IMR-90 (cell line): ENCODE results near the gene ENOX1. TPM values are rescaled to one million over a fixed set of nuclear protein-coding genes. Genes with fewer than 3 reads are reported as not detected.

Experiments used
- ATAC-seq: fragments of 200-7000 bp; cut with Tn5 transposase; 2 replicates; pipeline ENCODE4 v1.9.1; 2020; ENCODE audit warnings: low read depth, mild to moderate bottlenecking, moderate library complexity
- BruUV-seq: library from RNA; stranded (reverse); fragments of 400-500 nt; replicated peaks from 2 replicates; lab custom pipeline; 2021; lab: Mats Ljungman, UMichigan
- CTCF ChIA-PET: fragments of 300-600 bp; formaldehyde crosslinking; extraction: SDS; loops from one replicate; lab custom pipeline; 2021; ENCODE audit warnings: antibody characterized with exemption; lab: Yijun Ruan, JAX
- POLR2A ChIA-PET: fragments of 300-600 bp; sonication (Branson Sonifier 250); formaldehyde crosslinking; loops from one replicate; lab custom pipeline; 2022; ENCODE audit warnings: antibody characterized with exemption; ENCODE audit not compliant: unreplicated experiment; lab: Charles Lee
- DNase-seq: peaks from one replicate; pipeline ENCODE4 v3.0.0; 2013
- H2AFZ ChIP-seq: replicated peaks from 2 replicates; pipeline ENCODE3; 2013; ENCODE audit warnings: low read length, mild to moderate bottlenecking; ENCODE audit not compliant: poor library complexity
- H2AK5ac ChIP-seq: 2 replicates; pipeline ENCODE4 v1.6.1; 2013; ENCODE audit warnings: low read depth, low read length, inconsistent platforms
- H2AK9ac ChIP-seq: replicated peaks from 2 replicates; pipeline ENCODE3; 2013; ENCODE audit warnings: mild to moderate bottlenecking, low read depth, low read length, moderate library complexity; ENCODE audit not compliant: poor library complexity
- H2BK120ac ChIP-seq: 2 replicates; pipeline ENCODE4 v1.6.1; 2013; ENCODE audit warnings: low read depth, low read length, inconsistent platforms
- H2BK15ac ChIP-seq: 3 replicates; pipeline ENCODE4 v1.6.1; 2013; ENCODE audit warnings: low read depth, low read length, inconsistent platforms
- H2BK20ac ChIP-seq: 2 replicates; pipeline ENCODE4 v1.6.1; 2013; ENCODE audit warnings: low read depth, mild to moderate bottlenecking, inconsistent platforms, low read length, moderate library complexity
- H2BK5ac ChIP-seq: 2 replicates; pipeline ENCODE4 v1.6.1; 2013; ENCODE audit warnings: mild to moderate bottlenecking, low read depth, low read length, inconsistent platforms; ENCODE audit not compliant: poor library complexity, severe bottlenecking
- H3K14ac ChIP-seq: replicated peaks from 2 replicates; pipeline ENCODE4 v1.6.1; 2013; ENCODE audit warnings: low read depth, low read length, inconsistent platforms
- H3K18ac ChIP-seq: 2 replicates; pipeline ENCODE4 v1.6.1; 2013; ENCODE audit warnings: low read depth, low read length, control low read depth
- H3K23ac ChIP-seq: 2 replicates; pipeline ENCODE4 v1.6.1; 2013; ENCODE audit warnings: low read depth, low read length, inconsistent platforms
- H3K27ac ChIP-seq: 2 replicates; pipeline ENCODE4 v1.5.1; 2013; ENCODE audit warnings: mild to moderate bottlenecking, control low read depth, low read length; ENCODE audit not compliant: insufficient read depth
- H3K27me3 ChIP-seq: 2 replicates; pipeline ENCODE4 v1.6.1; 2013; ENCODE audit warnings: low read length; ENCODE audit not compliant: control insufficient read depth, insufficient read depth
- H3K36me3 ChIP-seq: 2 replicates; pipeline ENCODE4 v1.6.1; 2013; ENCODE audit warnings: low read length, mixed read lengths; ENCODE audit not compliant: control insufficient read depth, insufficient read depth
- H3K4ac ChIP-seq: 2 replicates; pipeline ENCODE4 v1.6.1; 2013; ENCODE audit warnings: low read depth, low read length, inconsistent platforms
- H3K4me1 ChIP-seq: 2 replicates; pipeline ENCODE4 v1.6.1; 2013; ENCODE audit warnings: low read length, mixed read lengths; ENCODE audit not compliant: control insufficient read depth, insufficient read depth
- H3K4me2 ChIP-seq: 2 replicates; pipeline ENCODE4 v1.6.1; 2013; ENCODE audit warnings: low read depth, mild to moderate bottlenecking, control low read depth, low read length, moderate library complexity
- H3K4me3 ChIP-seq: 2 replicates; pipeline ENCODE4 v1.5.1; 2013; ENCODE audit warnings: low read depth, mild to moderate bottlenecking, control low read depth, low read length, moderate library complexity; ENCODE audit not compliant: insufficient read depth
- H3K56ac ChIP-seq: 2 replicates; pipeline ENCODE4 v1.6.1; 2013; ENCODE audit warnings: low read length, inconsistent platforms; ENCODE audit not compliant: insufficient read depth; ENCODE audit errors: extremely low read depth
- H3K79me1 ChIP-seq, 2 experiments: 2 replicates each; pipeline ENCODE4 v1.6.1; 2013; ENCODE audit warnings: low read length in 2 of 2, inconsistent platforms in 1 of 2, low read depth in 1 of 2
- H3K9ac ChIP-seq: 2 replicates; pipeline ENCODE4 v1.6.1; 2013; ENCODE audit warnings: low read depth, low read length, control low read depth
- H3K9me1 ChIP-seq: 2 replicates; pipeline ENCODE4 v1.6.1; 2013; ENCODE audit warnings: low read length, inconsistent platforms; ENCODE audit not compliant: insufficient read depth
- H3K9me3 ChIP-seq: 2 replicates; pipeline ENCODE4 v1.6.1; 2013; ENCODE audit warnings: low read length; ENCODE audit not compliant: control insufficient read depth, insufficient read depth
- H4K20me1 ChIP-seq: 2 replicates; pipeline ENCODE4 v1.6.1; 2013; ENCODE audit warnings: low read length, inconsistent platforms; ENCODE audit not compliant: insufficient read depth
- H4K5ac ChIP-seq: 2 replicates; pipeline ENCODE4 v1.6.1; 2013; ENCODE audit warnings: mild to moderate bottlenecking, low read depth, low read length, control low read depth
- H4K8ac ChIP-seq, 2 experiments: 2 replicates each; pipeline ENCODE4 v1.6.1; 2013; ENCODE audit warnings: low read depth in 2 of 2, low read length in 2 of 2, control low read depth in 1 of 2, inconsistent platforms in 1 of 2
- H4K91ac ChIP-seq: 2 replicates; pipeline ENCODE4 v1.6.1; 2013; ENCODE audit warnings: low read depth, low read length, inconsistent platforms; ENCODE audit not compliant: insufficient read depth
- CEBPB ChIP-seq: IDR thresholded peaks from 2 replicates; pipeline ENCODE4 v1.6.1; 2012; ENCODE audit warnings: low read depth, low read length, improper control_type of control experiment
- CTCF ChIP-seq: conservative IDR thresholded peaks from 2 replicates; pipeline ENCODE4 v1.5.1; 2012; ENCODE audit warnings: mild to moderate bottlenecking, low read depth, low read length, improper control_type of control experiment
- MAFK ChIP-seq: IDR thresholded peaks from 2 replicates; pipeline ENCODE4 v1.6.1; 2012; ENCODE audit warnings: low read depth, low read length, improper control_type of control experiment
- MAZ ChIP-seq: IDR thresholded peaks from 2 replicates; pipeline ENCODE4 v1.6.1; 2012; ENCODE audit warnings: low read depth, mild to moderate bottlenecking, low read length, improper control_type of control experiment, moderate library complexity, borderline replicate concordance
- MXI1 ChIP-seq: IDR thresholded peaks from 2 replicates; pipeline ENCODE4 v1.6.1; 2012; ENCODE audit warnings: low read depth, mild to moderate bottlenecking, low read length, moderate library complexity, borderline replicate concordance
- NFE2L2 ChIP-seq: fragments of 150-350 bp; IDR thresholded peaks from 2 replicates; pipeline ENCODE4 v1.6.1; 2016; ENCODE audit warnings: low read depth, mild to moderate bottlenecking, low read length
- RCOR1 ChIP-seq: IDR thresholded peaks from 2 replicates; pipeline ENCODE4 v1.6.1; 2012; ENCODE audit warnings: mild to moderate bottlenecking, low read length, improper control_type of control experiment; ENCODE audit not compliant: insufficient replicate concordance
- RFX5 ChIP-seq: IDR thresholded peaks from 2 replicates; pipeline ENCODE4 v1.8.0; 2012; ENCODE audit warnings: low read depth, mild to moderate bottlenecking, low read length, moderate library complexity
- SMC3 ChIP-seq: fragments of 150-350 bp; IDR thresholded peaks from 2 replicates; pipeline ENCODE4 v1.6.1; 2016; ENCODE audit warnings: low read depth, mild to moderate bottlenecking, antibody characterized with exemption, low read length, moderate library complexity
- WGBS, 2 experiments: methylation state at CpG; one replicate each; pipeline versions ENCODE4 v1.1.5 to v1.1.7; 2013; ENCODE audit warnings: missing lambda C conversion rate in 2 of 2; ENCODE audit not compliant: insufficient read length in 1 of 2; ENCODE audit errors: extremely low coverage in 2 of 2; 5-methylcytosine and 5-hydroxymethylcytosine counted together
- dilution Hi-C: fragments of 300-500 bp; cut with HindIII; formaldehyde crosslinking; loops from one replicate; pipeline ENCODE4 v1.14.3; 2018; ENCODE audit warnings: low sequenced_read_pairs; ENCODE audit not compliant: unreplicated experiment
- in situ Hi-C: fragments of 300-500 bp; cut with MboI; formaldehyde crosslinking; loops from 3 replicates; pipeline ENCODE4 v1.14.3; 2019; ENCODE audit warnings: low sequenced_read_pairs, inconsistent platforms, mixed read lengths
- intact Hi-C: fragments of 100-400 bp; cut with micrococcal nuclease; formaldehyde crosslinking; loops from 2 replicates; pipeline ENCODE4 v1.10.0; 2022
- polyA plus RNA-seq, 3 experiments: library from polyadenylated mRNA; depleted of rRNA; stranded (reverse); fragments of >200 nt; gene quantifications; 2 replicates each; pipeline ENCODE4 v1.2.3, GENCODE V29; 2012; ENCODE audit warnings: low replicate concordance in 1 of 3
- total RNA-seq: library from RNA; depleted of rRNA; stranded (reverse); fragments of >200 nt; gene quantifications from 2 replicates; pipeline ENCODE4 v1.2.3, GENCODE V29; 2012

The ENOX1 gene
- total and polyA plus RNA-seq, 2 of the 4 experiments (the other 2 are of a cell fraction), result 0.99 to 1.3 TPM

GRCh38 chr13:43544631-43545030 lies 242.1 kb downstream of the ENOX1 start:
- Histone ChIP-seq H3K9me1 (no peaks in the 10 kb centered on the region), H3K56ac (no peak overlapping the region), H2BK20ac (no peak overlapping the region), H3K27ac (no peak overlapping the region), H4K91ac (no peak overlapping the region), H3K4me3 (no peak overlapping the region), H3K4me1 (peaks cover 2% of the 10 kb centered on the region; the same call in 1 of the 2 replicates), H3K14ac (no peak overlapping the region), H3K36me3 (no peaks in the 10 kb centered on the region), H3K23ac (no peak overlapping the region), H3K27me3 (no peaks in the 10 kb centered on the region), H2AFZ (no peak overlapping the region), H2AK9ac (no peak overlapping the region), H4K20me1 (no peaks in the 10 kb centered on the region), H3K18ac (no peak overlapping the region), H3K4me2 (no peak overlapping the region), H2BK5ac (no peak overlapping the region), H2BK15ac (no peak overlapping the region), H3K4ac (no peak overlapping the region), H3K9me3 (no peaks in the 10 kb centered on the region), H3K9ac (no peak overlapping the region), H2BK120ac (no peak overlapping the region), H4K5ac (no peak overlapping the region), H3K79me1 (no peaks in the 10 kb centered on the region), H2AK5ac (no peak overlapping the region), H4K8ac (no peak overlapping the region)
- ChIA-PET POLR2A (no interaction called here), CTCF (interaction anchor here (0.6 kb wide), 1 partner anchor 47 kb away, joined by 3 read pairs; no protein-coding TSS in a partner anchor)
- intact Hi-C loops (no loop called here), dilution Hi-C loops (no loop called here), in situ Hi-C loops (no loop called here)
- 87% methylated on average over 3 of the region's 5 CpGs; no CpG with 5 or more reads in 1 of the 2 experiments for WGBS, 2 experiments
- ATAC-seq, result no peak
- TF ChIP-seq CTCF, result no peak
- TF ChIP-seq RCOR1, result no peak
- no peak for TF ChIP-seq MXI1
- no peak for TF ChIP-seq MAFK
- TF ChIP-seq CEBPB, result no peak
- no peak for TF ChIP-seq RFX5
- no peak for TF ChIP-seq SMC3
- no peak for TF ChIP-seq NFE2L2
- no peak for TF ChIP-seq MAZ
- no peak for DNase-seq
- BruUV-seq, result no TSS peak
